Astrocyte (in vitro differentiated cells and primary cell): ENCODE data around the gene NUCKS1. TPM values are rescaled to one million over a fixed set of nuclear protein-coding genes. Genes with fewer than 3 reads are reported as not detected.

Source experiments
- DNase-seq: peaks from one replicate; pipeline ENCODE4 v3.0.0-alpha.2; 2010; ENCODE audit warnings: low read depth
- FAIRE-seq: peaks from 2 replicates; lab custom pipeline; 2011; peaks lifted over from hg19 to GRCh38; lab: Jason Lieb, UNC
- H2AFZ ChIP-seq: 2 replicates; pipeline ENCODE4 v1.6.0; 2012; ENCODE audit warnings: low read depth, low read length, inconsistent platforms
- H3K27ac ChIP-seq: 2 replicates; pipeline ENCODE4 v1.5.1; 2011; ENCODE audit warnings: low read depth, low read length, inconsistent platforms
- H3K27me3 ChIP-seq: 2 replicates; pipeline ENCODE4 v1.6.0; 2011; ENCODE audit warnings: low read length, inconsistent platforms; ENCODE audit not compliant: insufficient read depth
- H3K36me3 ChIP-seq: 2 replicates; pipeline ENCODE4 v1.5.1; 2011; ENCODE audit warnings: low read length, inconsistent platforms; ENCODE audit not compliant: insufficient read depth
- H3K4me1 ChIP-seq: 2 replicates; pipeline ENCODE4 v1.5.1; 2011; ENCODE audit warnings: low read length, inconsistent platforms; ENCODE audit not compliant: insufficient read depth
- H3K4me2 ChIP-seq: 2 replicates; pipeline ENCODE4 v1.6.0; 2012; ENCODE audit warnings: low read length, inconsistent platforms
- H3K4me3 ChIP-seq: 2 replicates; pipeline ENCODE4 v1.5.1; 2011; ENCODE audit warnings: low read depth, mild to moderate bottlenecking, low read length, inconsistent platforms; ENCODE audit not compliant: insufficient read depth
- H3K79me2 ChIP-seq: 2 replicates; pipeline ENCODE4 v1.6.0; 2012; ENCODE audit warnings: mild to moderate bottlenecking, low read length, inconsistent platforms; ENCODE audit not compliant: insufficient read depth
- H3K9ac ChIP-seq: 2 replicates; pipeline ENCODE4 v1.6.0; 2012; ENCODE audit warnings: mild to moderate bottlenecking, low read length, inconsistent platforms
- H3K9me3 ChIP-seq: 2 replicates; pipeline ENCODE4 v1.5.1; 2012; ENCODE audit warnings: low read depth, mild to moderate bottlenecking, low read length, inconsistent platforms; ENCODE audit not compliant: insufficient read depth
- H4K20me1 ChIP-seq: 2 replicates; pipeline ENCODE4 v1.6.0; 2012; ENCODE audit warnings: low read length, inconsistent platforms; ENCODE audit not compliant: insufficient read depth
- H3K27ac Mint-ChIP-seq: one replicate; pipeline ENCODE4 v1.8.0; 2021; ENCODE audit warnings: mild to moderate bottlenecking, mixed read lengths; ENCODE audit not compliant: unreplicated experiment
- H3K27me3 Mint-ChIP-seq: one replicate; pipeline ENCODE4 v1.8.0; 2021; ENCODE audit warnings: low read depth, mixed read lengths; ENCODE audit not compliant: unreplicated experiment
- H3K36me3 Mint-ChIP-seq: one replicate; pipeline ENCODE4 v1.8.0; 2021; ENCODE audit warnings: low read depth, mixed read lengths; ENCODE audit not compliant: unreplicated experiment
- H3K4me1 Mint-ChIP-seq: one replicate; pipeline ENCODE4 v1.8.0; 2021; ENCODE audit warnings: low read depth, mixed read lengths; ENCODE audit not compliant: unreplicated experiment
- H3K4me3 Mint-ChIP-seq: one replicate; pipeline ENCODE4 v1.8.0; 2021; ENCODE audit warnings: mild to moderate bottlenecking, moderate library complexity, mixed read lengths; ENCODE audit not compliant: unreplicated experiment
- H3K9me3 Mint-ChIP-seq: one replicate; pipeline ENCODE4 v1.8.0; 2021; ENCODE audit warnings: mild to moderate bottlenecking, mixed read lengths; ENCODE audit not compliant: unreplicated experiment
- CTCF ChIP-seq: IDR thresholded peaks from 2 replicates; pipeline ENCODE4 v1.5.1; 2011; ENCODE audit warnings: low read depth, mild to moderate bottlenecking, inconsistent platforms, low read length, moderate library complexity; ENCODE audit not compliant: insufficient read depth
- EZH2 ChIP-seq: IDR thresholded peaks from 2 replicates; pipeline ENCODE4 v1.6.1; 2012; ENCODE audit warnings: mild to moderate bottlenecking, low read length, inconsistent platforms; ENCODE audit not compliant: insufficient read depth
- total RNA-seq: library from RNA; stranded (reverse); gene quantifications from 2 replicates; pipeline ENCODE4 v1.2.1, GENCODE V29; 2021

NUCKS1 gene
- total RNA-seq, 1 donor from 2014 or later = 169 TPM

DNA sequence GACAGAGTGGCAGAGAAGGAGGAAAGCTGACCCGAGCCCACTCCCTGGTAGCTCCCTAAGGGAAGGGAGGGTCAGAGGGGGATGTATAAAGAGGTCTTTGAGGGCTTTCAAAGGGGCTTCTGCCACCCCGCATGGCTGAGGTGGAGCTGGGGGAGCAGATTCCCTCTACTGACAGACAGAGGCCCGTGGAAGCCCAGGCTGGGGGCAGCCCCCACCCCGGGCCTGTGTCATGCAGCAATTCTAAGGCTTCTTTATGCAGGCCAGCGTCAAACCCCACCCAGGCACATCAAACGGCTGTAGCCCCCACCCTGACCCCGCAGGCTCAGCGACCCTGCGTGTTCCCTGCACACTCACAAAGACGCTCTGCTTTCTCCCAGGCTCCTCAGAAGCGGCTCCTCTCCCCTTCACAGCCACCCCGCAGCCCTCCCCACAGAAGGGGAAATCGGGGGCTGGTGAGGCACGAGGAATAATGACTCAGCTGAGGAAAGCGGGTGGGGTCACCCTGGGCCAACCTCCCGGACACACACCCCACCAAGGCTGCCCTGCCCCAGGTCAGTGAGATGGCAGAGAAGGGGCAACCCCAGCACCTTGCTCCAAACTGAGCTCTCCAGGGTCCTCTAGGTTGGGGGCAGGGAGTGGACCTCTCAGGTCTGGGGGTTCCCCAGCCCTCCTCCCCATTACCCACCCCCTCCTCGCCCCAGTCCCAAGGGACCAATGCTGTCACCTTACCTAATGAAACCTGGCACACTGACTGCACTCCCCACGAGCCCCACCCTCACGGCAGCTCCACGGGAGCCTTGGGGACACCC, 80.4 kb downstream of the NUCKS1 start:
- Mint-ChIP-seq H3K27me3 (peaks cover 1% of the 10 kb centered on the region), H3K27ac (peak overlapping the region; percentile 34), H3K36me3 (no peaks in the 10 kb centered on the region), H3K4me3 (no peak overlapping the region), H3K4me1 (peaks cover 35% of the 10 kb centered on the region), H3K9me3 (no peaks in the 10 kb centered on the region)
- H3K9ac ChIP-seq = no peak overlapping the region
- no peaks in the 10 kb centered on the region for H3K9me3 ChIP-seq
- H3K27me3 ChIP-seq = no peaks in the 10 kb centered on the region
- peaks cover 50% of the 10 kb centered on the region for H4K20me1 ChIP-seq
- no peak overlapping the region for H3K4me3 ChIP-seq
- peaks cover 10% of the 10 kb centered on the region for H3K79me2 ChIP-seq
- TF ChIP-seq CTCF (no peak), EZH2 (no peak)
- peaks cover 2% of the 10 kb centered on the region for H3K36me3 ChIP-seq
- no peak overlapping the region for H2AFZ ChIP-seq
- H3K4me1 ChIP-seq = peaks cover 10% of the 10 kb centered on the region
- peak overlapping the region; percentile 26 for H3K4me2 ChIP-seq
- DNase-seq (no peak), FAIRE-seq (no peak)
- H3K27ac ChIP-seq = no peak overlapping the region

GRCh38 chr1:205668951-205669340, 81.0 kb downstream of the NUCKS1 start:
- peaks cover 50% of the 10 kb centered on the region for H4K20me1 ChIP-seq

More at GRCh38 chr1:205668951-205669340, 81.0 kb downstream of the NUCKS1 start:
- Histone ChIP-seq H2AFZ (no peak overlapping the region), H3K9ac (no peak overlapping the region), H3K36me3 (peaks cover 2% of the 10 kb centered on the region), H3K79me2 (peaks cover 10% of the 10 kb centered on the region), H3K4me2 (no peak overlapping the region), H3K4me1 (peaks cover 14% of the 10 kb centered on the region), H3K27ac (no peak overlapping the region), H3K9me3 (no peaks in the 10 kb centered on the region), H3K4me3 (no peak overlapping the region), H3K27me3 (no peaks in the 10 kb centered on the region)
- H3K9me3 Mint-ChIP-seq = no peaks in the 10 kb centered on the region
- no peak for DNase-seq
- no peaks in the 10 kb centered on the region for H3K36me3 Mint-ChIP-seq
- H3K27ac Mint-ChIP-seq = no peak overlapping the region
- TF ChIP-seq CTCF (no peak), EZH2 (no peak)
- no peak overlapping the region for H3K4me3 Mint-ChIP-seq
- peaks cover 35% of the 10 kb centered on the region for H3K4me1 Mint-ChIP-seq
- H3K27me3 Mint-ChIP-seq = peaks cover 1% of the 10 kb centered on the region
- FAIRE-seq = no peak
